Measurements from ENCODE around the gene OLFM2. TPM values are rescaled to one million over a fixed set of nuclear protein-coding genes. Genes with fewer than 3 reads are reported as not detected.
A peak's percentile ranks its signal among the peaks of the same experiment; 100 is the strongest.

Gene OLFM2
- total and polyA plus RNA-seq, 9 of the 15 experiments (the other 6 are each of a cell fraction or from before 2014, with no cell fraction given): 0.10 to 0.33 (median 0.23) TPM; not detected in 4

GRCh38 chr19:9934132-9934950, 2.0 kb downstream of the OLFM2 start (continued):
- TF ChIP-seq HDAC1 (IDR thresholded peaks at IDR 0.05): no peak
- TF ChIP-seq, protein P1, sequence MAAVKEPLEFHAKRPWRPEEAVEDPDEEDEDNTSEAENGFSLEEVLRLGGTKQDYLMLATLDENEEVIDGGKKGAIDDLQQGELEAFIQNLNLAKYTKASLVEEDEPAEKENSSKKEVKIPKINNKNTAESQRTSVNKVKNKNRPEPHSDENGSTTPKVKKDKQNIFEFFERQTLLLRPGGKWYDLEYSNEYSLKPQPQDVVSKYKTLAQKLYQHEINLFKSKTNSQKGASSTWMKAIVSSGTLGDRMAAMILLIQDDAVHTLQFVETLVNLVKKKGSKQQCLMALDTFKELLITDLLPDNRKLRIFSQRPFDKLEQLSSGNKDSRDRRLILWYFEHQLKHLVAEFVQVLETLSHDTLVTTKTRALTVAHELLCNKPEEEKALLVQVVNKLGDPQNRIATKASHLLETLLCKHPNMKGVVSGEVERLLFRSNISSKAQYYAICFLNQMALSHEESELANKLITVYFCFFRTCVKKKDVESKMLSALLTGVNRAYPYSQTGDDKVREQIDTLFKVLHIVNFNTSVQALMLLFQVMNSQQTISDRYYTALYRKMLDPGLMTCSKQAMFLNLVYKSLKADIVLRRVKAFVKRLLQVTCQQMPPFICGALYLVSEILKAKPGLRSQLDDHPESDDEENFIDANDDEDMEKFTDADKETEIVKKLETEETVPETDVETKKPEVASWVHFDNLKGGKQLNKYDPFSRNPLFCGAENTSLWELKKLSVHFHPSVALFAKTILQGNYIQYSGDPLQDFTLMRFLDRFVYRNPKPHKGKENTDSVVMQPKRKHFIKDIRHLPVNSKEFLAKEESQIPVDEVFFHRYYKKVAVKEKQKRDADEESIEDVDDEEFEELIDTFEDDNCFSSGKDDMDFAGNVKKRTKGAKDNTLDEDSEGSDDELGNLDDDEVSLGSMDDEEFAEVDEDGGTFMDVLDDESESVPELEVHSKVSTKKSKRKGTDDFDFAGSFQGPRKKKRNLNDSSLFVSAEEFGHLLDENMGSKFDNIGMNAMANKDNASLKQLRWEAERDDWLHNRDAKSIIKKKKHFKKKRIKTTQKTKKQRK (IDR thresholded peaks at IDR 0.05; ENCODE audit: borderline replicate concordance, low read depth, low read length): no peak
- no peak for TF ChIP-seq TBP (optimal IDR thresholded peaks at IDR 0.05; ENCODE audit: low read depth, low read length)
- TF ChIP-seq MAZ (CRISPR knock-in tag; conservative IDR thresholded peaks at IDR 0.05 in 1 of 2, IDR thresholded peaks at IDR 0.05 in 1 of 2): peak; percentile 82 to 98
- TF ChIP-seq ARID2 (IDR thresholded peaks at IDR 0.05): 0 out of 2 replicates have a peak, but pooled peaks have one; percentile 71
- TF ChIP-seq ZNF584 (CRISPR knock-in tag; IDR thresholded peaks at IDR 0.05; ENCODE audit: low read depth): no peak
- TF ChIP-seq ZNF740 (CRISPR knock-in tag; IDR thresholded peaks at IDR 0.05): peak; percentile 83
- no peak for TF ChIP-seq ZNF740 (tag; IDR thresholded peaks at IDR 0.05)
- peak; percentile 54; the same call in 1 of the 2 replicates for TF ChIP-seq LCOR (CRISPR knock-in tag; IDR thresholded peaks at IDR 0.05)
- TF ChIP-seq ZNF239 (CRISPR knock-in tag; IDR thresholded peaks at IDR 0.05): no peak
- TF ChIP-seq SP1 (CRISPR knock-in tag; IDR thresholded peaks at IDR 0.05): peak; percentile 97
- no peak for TF ChIP-seq NCOA4 (IDR thresholded peaks at IDR 0.05; ENCODE audit: partially characterized antibody)
- no peak for TF ChIP-seq MECOM (CRISPR knock-in tag; IDR thresholded peaks at IDR 0.05)
- TF ChIP-seq ZNF444 (CRISPR knock-in tag; IDR thresholded peaks at IDR 0.05): no peak
- peak in 1 of 2 experiments; percentile 71; a peak in 1 of 4 replicates for TF ChIP-seq SRF (CRISPR knock-in tag; IDR thresholded peaks at IDR 0.05)
- no peak for TF ChIP-seq ZNF699 (CRISPR knock-in tag; IDR thresholded peaks at IDR 0.05; ENCODE audit: insufficient replicate concordance)
- peak; percentile 37; the same call in 1 of the 2 replicates for TF ChIP-seq EGR1 (conservative IDR thresholded peaks at IDR 0.05)
- TF ChIP-seq, protein P2, sequence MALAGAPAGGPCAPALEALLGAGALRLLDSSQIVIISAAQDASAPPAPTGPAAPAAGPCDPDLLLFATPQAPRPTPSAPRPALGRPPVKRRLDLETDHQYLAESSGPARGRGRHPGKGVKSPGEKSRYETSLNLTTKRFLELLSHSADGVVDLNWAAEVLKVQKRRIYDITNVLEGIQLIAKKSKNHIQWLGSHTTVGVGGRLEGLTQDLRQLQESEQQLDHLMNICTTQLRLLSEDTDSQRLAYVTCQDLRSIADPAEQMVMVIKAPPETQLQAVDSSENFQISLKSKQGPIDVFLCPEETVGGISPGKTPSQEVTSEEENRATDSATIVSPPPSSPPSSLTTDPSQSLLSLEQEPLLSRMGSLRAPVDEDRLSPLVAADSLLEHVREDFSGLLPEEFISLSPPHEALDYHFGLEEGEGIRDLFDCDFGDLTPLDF (CRISPR knock-in tag; IDR thresholded peaks at IDR 0.05): no peak
- no peak for TF ChIP-seq PHB (CRISPR knock-in tag; IDR thresholded peaks at IDR 0.05)
- TF ChIP-seq MIER1 (IDR thresholded peaks at IDR 0.05; ENCODE audit: low read depth): no peak
- 0 out of 2 replicates have a peak, but pooled peaks have one; percentile 45 for TF ChIP-seq KLF1 (tag; IDR thresholded peaks at IDR 0.05)
- no peak for TF ChIP-seq ZFPM2 (CRISPR knock-in tag; IDR thresholded peaks at IDR 0.05)
- 0 out of 2 replicates have a peak, but pooled peaks have one; percentile 31 for TF ChIP-seq ZBTB7A (IDR thresholded peaks at IDR 0.05; ENCODE audit: borderline replicate concordance, control insufficient read depth, low read depth, low read length)
